ENCODE results near the gene MRRF. TPM values are rescaled to one million over a fixed set of nuclear protein-coding genes. Genes with fewer than 3 reads are reported as not detected.

The MRRF gene
- polyA plus RNA-seq (ENCODE audit: low read depth in 6 of 6): 10 to 100 TPM; 11.8 to 25.4 (median 19.9) TPM

- Mint-ChIP-seq H3K36me3 (peaks cover 0 to under 1% of the 10 kb centered on the region in 2 donors), H3K4me1 (peaks cover 40 to 61% (median 49%) of the 10 kb centered on the region in 3 donors), H3K4me3 (peak within 1 kb of the TSS; percentile 93 to 100 (median 100)), H3K27me3 (no peaks in the 10 kb centered on the region), H3K27ac (peak within 1 kb of the TSS; percentile 99 to 100 (median 100)), H3K9me3 (no peaks in the 10 kb centered on the region)
- DNase-seq (peak; percentile 94), ATAC-seq (ENCODE audit: low read depth in 2 of 2) (peak; percentile 87 to 88)
These were observed at the start of gene MRRF, which contains the start of gene RBM18 for GRCh38 chr9:122264360-122265148. Gene MRRF, plus strand, starts transcription at chr9:122264882. Its CDS starts 6,010 bp downstream, at chr9:122270892. Gene RBM18, minus strand, starts transcription at chr9:122264840. Its CDS starts 3,348 bp downstream, at chr9:122261492.

GRCh38 chr9:122215663-122216062 lies 49.0 kb upstream of the MRRF start:
- H3K4me1 Mint-ChIP-seq: peaks cover 20 to 40% (median 34%) of the 10 kb centered on the region in 3 donors
- no peak for ATAC-seq (ENCODE audit: low read depth in 2 of 2)
- peaks cover 0 to 3% (median 0%) of the 10 kb centered on the region in 7 donors for H3K9me3 Mint-ChIP-seq
- H3K27me3 Mint-ChIP-seq: peaks cover 87 to 93% (median 91%) of the 10 kb centered on the region in 3 donors
- DNase-seq: no peak
- peak overlapping the region in 1 of 8 donors; percentile 40 for H3K4me3 Mint-ChIP-seq
- no peaks in the 10 kb centered on the region for H3K36me3 Mint-ChIP-seq
- peak overlapping the region in 1 of 6 donors; percentile 49 for H3K27ac Mint-ChIP-seq

- Mint-ChIP-seq H3K36me3 (no peaks in the 10 kb centered on the region), H3K9me3 (peaks cover 0 to 3% (median 0%) of the 10 kb centered on the region in 7 donors), H3K4me3 (peak overlapping the region in 1 of 8 donors; percentile 40), H3K27ac (no peak overlapping the region), H3K4me1 (peaks cover 20 to 40% (median 34%) of the 10 kb centered on the region in 3 donors), H3K27me3 (peaks cover 85 to 93% (median 91%) of the 10 kb centered on the region in 3 donors)
- DNase-seq (no peak), ATAC-seq (ENCODE audit: low read depth in 2 of 2) (no peak)
These were observed 48.4 kb upstream of the MRRF start for GRCh38 chr9:122216138-122216797.

GRCh38 chr9:122216798-122217418 lies 47.8 kb upstream of the MRRF start:
- H3K27me3 Mint-ChIP-seq: peaks cover 85 to 93% (median 91%) of the 10 kb centered on the region in 3 donors
- peaks cover 0 to 3% (median 0%) of the 10 kb centered on the region in 7 donors for H3K9me3 Mint-ChIP-seq
- no peaks in the 10 kb centered on the region for H3K36me3 Mint-ChIP-seq

DNA sequence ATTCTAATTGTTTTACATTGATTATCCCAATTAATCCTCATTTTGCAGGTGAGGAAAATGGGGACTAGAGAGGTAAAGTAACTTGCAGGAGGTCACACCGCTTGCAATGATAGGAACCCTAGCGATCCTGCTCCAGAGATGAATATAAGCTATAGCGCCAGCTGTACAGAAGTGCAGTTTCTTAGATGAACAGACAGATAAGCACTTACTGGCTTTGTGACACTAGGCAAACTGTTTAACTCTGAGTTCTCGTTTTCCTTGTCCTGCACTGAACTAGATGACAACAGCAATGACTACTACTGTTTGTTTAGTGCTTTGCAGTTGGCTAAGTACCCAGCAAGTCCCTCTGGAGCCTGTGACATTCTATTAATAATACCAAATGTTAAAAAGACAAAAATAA lies 47.0 kb upstream of the MRRF start:
- Mint-ChIP-seq H3K27me3 (peaks cover 85 to 93% (median 91%) of the 10 kb centered on the region in 3 donors), H3K36me3 (no peaks in the 10 kb centered on the region), H3K4me1 (peaks cover 20 to 42% (median 35%) of the 10 kb centered on the region in 3 donors), H3K4me3 (peak overlapping the region in 1 of 8 donors; percentile 32), H3K27ac (no peak overlapping the region), H3K9me3 (peaks cover 0 to 3% (median 0%) of the 10 kb centered on the region in 7 donors)
- ATAC-seq (ENCODE audit: low read depth in 2 of 2) (no peak), DNase-seq (no peak)

More at GRCh38 chr9:122216798-122217418, 47.8 kb upstream of the MRRF start:
- Mint-ChIP-seq H3K4me1 (peaks cover 20 to 40% (median 34%) of the 10 kb centered on the region in 3 donors), H3K27ac (no peak overlapping the region), H3K4me3 (peak overlapping the region in 2 of 8 donors; percentile 22 to 40)
- DNase-seq: no peak
- ATAC-seq (ENCODE audit: low read depth in 2 of 2): no peak

GRCh38 chr9:122218071-122218934 lies 46.4 kb upstream of the MRRF start:
- DNase-seq (no peak), ATAC-seq (ENCODE audit: low read depth in 2 of 2) (no peak)
- Mint-ChIP-seq H3K27me3 (peaks cover 85 to 93% (median 91%) of the 10 kb centered on the region in 3 donors), H3K36me3 (no peaks in the 10 kb centered on the region), H3K9me3 (peaks cover 0 to 3% (median 0%) of the 10 kb centered on the region in 7 donors), H3K4me1 (peaks cover 22 to 43% (median 37%) of the 10 kb centered on the region in 3 donors), H3K27ac (no peak overlapping the region), H3K4me3 (peak overlapping the region; percentile 58 to 88 (median 80))

DNA sequence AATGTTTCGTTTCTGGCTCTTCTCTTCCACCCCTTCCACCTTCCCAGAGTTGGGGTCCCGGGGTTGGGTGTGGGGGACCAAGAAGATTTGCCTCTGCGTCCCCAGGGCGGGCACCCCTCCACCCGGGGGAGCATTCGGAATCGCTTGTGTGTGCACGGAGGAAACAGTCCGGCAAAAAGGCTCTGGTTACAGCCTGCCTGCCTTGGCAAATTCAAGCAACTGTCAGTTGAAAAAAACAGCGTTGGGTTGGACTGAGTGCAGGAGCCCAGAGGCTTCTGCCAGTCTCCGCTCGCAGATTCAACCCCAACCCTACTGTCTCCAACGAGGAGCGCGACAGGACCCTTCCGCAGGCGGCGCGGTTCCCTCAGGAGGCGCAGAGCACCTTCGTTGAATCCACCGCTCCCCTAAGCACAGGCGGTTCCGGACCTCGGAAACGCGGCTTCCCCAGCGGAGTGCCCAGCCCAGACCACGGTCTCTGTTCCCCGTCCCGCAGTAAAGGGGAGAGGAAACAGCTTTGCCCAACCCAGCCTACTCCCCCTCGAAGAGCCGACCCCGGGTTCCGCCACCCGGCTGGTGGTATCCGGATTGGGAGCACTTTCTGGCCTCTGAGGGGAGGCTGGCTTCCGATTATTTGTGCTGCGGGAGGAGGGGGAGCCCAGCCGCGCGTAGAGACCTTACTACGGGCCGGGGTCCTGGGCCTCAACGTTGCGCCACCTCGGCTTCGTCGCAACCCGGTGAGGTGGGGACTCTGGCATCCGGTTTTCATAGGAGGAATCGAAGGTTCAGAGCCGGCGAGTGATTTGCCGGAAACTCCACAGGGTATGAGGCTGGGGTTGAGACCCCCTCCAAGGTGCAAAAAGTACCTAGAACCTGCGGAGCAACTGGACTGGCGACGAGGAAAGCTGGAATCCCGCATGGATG lies 45.5 kb upstream of the MRRF start:
- no peaks in the 10 kb centered on the region for H3K36me3 Mint-ChIP-seq
- no peak for DNase-seq
- peak overlapping the region in 1 of 6 donors; percentile 75 for H3K27ac Mint-ChIP-seq
- H3K9me3 Mint-ChIP-seq: peaks cover 0 to 3% (median 0%) of the 10 kb centered on the region in 7 donors
- peaks cover 19 to 42% (median 33%) of the 10 kb centered on the region in 3 donors for H3K4me1 Mint-ChIP-seq
- peak; percentile 21 to 24 for ATAC-seq (ENCODE audit: low read depth in 2 of 2)
- H3K4me3 Mint-ChIP-seq: peak overlapping the region; percentile 58 to 88 (median 82)
- H3K27me3 Mint-ChIP-seq: peaks cover 92 to 96% (median 96%) of the 10 kb centered on the region in 3 donors

- peaks cover 19 to 38% (median 33%) of the 10 kb centered on the region in 3 donors for H3K4me1 Mint-ChIP-seq
- no peak for ATAC-seq (ENCODE audit: low read depth in 2 of 2)
- peaks cover 93 to 96% (median 96%) of the 10 kb centered on the region in 3 donors for H3K27me3 Mint-ChIP-seq
These were observed 44.6 kb upstream of the MRRF start for GRCh38 chr9:122219856-122220672.

DNA sequence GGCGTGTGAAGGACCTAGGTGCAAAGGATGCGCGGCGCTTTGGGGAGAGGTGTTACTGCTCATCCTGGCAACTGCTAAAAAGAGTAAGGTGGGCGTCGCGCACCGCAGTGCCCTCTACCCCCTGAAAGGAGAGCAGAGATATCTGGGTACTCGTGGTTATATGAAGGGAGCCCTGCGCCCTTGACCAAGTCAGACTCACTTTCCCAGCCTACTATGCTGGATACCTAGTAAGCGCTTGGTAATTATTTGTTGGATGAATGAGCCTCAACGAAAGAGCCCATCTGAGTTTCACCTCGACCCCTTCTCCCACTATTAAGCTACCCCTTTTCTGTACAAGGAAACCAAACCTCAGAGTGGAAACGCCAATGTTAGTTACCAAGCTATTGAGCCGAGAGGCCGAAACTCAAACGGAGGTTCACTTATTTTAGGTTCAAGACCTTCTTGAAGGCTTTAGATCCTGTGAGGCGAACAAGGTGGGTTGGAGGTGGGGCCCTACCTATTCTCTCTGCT lies 44.0 kb upstream of the MRRF start:
- ATAC-seq (ENCODE audit: low read depth in 2 of 2) (no peak), DNase-seq (no peak)
- Mint-ChIP-seq H3K27ac (no peak overlapping the region), H3K4me3 (no peak overlapping the region), H3K9me3 (peaks cover 0 to 5% (median 0%) of the 10 kb centered on the region in 7 donors), H3K27me3 (peaks cover 90 to 96% (median 96%) of the 10 kb centered on the region in 3 donors), H3K4me1 (peaks cover 19 to 40% (median 33%) of the 10 kb centered on the region in 3 donors), H3K36me3 (no peaks in the 10 kb centered on the region)

More at GRCh38 chr9:122219856-122220672, 44.6 kb upstream of the MRRF start:
- Mint-ChIP-seq H3K27ac (no peak overlapping the region), H3K4me3 (peak overlapping the region in 7 of 8 donors; percentile 58 to 88 (median 79)), H3K36me3 (no peaks in the 10 kb centered on the region), H3K9me3 (peaks cover 0 to 3% (median 0%) of the 10 kb centered on the region in 7 donors)
- no peak for DNase-seq

DNA sequence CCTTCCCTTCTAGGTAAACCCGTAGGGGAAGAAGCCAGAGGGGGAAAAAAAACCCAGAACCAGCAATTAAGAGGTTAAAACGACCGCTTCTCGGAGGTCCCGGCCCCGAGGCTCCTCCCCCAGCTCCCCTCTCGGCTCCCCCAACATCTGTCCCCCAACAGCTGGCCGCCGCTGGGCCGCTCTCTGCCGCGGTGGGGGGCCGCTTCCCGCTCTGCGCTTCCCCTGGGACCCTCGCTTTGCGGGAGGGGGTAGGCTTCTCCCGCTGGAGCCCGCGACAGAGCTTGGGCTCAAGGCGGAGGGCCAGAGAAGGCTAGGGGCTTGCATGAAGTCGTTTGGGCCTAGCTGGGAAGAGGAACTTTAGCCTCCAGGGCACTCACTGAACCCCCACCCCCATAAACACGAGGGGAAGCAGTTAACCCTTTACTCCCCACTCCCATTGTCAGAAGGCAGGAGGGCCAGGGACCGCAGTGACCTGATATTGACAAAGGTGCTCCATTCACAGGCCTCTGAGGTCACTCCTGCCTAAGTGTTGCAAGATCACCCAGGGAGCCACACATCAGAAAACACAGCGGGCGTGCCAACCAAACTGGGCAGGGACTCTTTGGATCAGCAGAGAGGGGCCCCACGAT lies 43.4 kb upstream of the MRRF start:
- Mint-ChIP-seq H3K4me3 (no peak overlapping the region), H3K27me3 (peaks cover 86 to 96% (median 94%) of the 10 kb centered on the region in 3 donors), H3K4me1 (peaks cover 19 to 43% (median 33%) of the 10 kb centered on the region in 3 donors), H3K27ac (no peak overlapping the region), H3K36me3 (no peaks in the 10 kb centered on the region), H3K9me3 (peaks cover 0 to 5% (median 0%) of the 10 kb centered on the region in 7 donors)
- no peak for DNase-seq
- ATAC-seq (ENCODE audit: low read depth in 2 of 2): no peak

All from naive B cell (primary cell).